ENCODE measurements around the gene DUSP7.

The DUSP7 gene

GRCh38 chr3:52053307-52054304 is 2.8 kb downstream of the DUSP7 start:
- H3K4me3 ChIP-seq (ENCODE audit: low read depth, low read length), result peak overlapping the region; percentile 40
- TF ChIP-seq, protein P1, sequence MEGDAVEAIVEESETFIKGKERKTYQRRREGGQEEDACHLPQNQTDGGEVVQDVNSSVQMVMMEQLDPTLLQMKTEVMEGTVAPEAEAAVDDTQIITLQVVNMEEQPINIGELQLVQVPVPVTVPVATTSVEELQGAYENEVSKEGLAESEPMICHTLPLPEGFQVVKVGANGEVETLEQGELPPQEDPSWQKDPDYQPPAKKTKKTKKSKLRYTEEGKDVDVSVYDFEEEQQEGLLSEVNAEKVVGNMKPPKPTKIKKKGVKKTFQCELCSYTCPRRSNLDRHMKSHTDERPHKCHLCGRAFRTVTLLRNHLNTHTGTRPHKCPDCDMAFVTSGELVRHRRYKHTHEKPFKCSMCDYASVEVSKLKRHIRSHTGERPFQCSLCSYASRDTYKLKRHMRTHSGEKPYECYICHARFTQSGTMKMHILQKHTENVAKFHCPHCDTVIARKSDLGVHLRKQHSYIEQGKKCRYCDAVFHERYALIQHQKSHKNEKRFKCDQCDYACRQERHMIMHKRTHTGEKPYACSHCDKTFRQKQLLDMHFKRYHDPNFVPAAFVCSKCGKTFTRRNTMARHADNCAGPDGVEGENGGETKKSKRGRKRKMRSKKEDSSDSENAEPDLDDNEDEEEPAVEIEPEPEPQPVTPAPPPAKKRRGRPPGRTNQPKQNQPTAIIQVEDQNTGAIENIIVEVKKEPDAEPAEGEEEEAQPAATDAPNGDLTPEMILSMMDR (conservative IDR thresholded peaks at IDR 0.05; ENCODE audit: low read depth, low read length), result peak; percentile 62
- DNase-seq (ENCODE audit: low read depth), result peak; percentile 64

- TF ChIP-seq, protein P1 (conservative IDR thresholded peaks at IDR 0.05; ENCODE audit: low read depth, low read length), result peak; percentile 60
- peak; percentile 78 for DNase-seq (ENCODE audit: low read depth)
- peak overlapping the region; percentile 40 for H3K4me3 ChIP-seq (ENCODE audit: low read depth, low read length)
These were observed 3.5 kb downstream of the DUSP7 start for GRCh38 chr3:52052831-52053306.

DNA sequence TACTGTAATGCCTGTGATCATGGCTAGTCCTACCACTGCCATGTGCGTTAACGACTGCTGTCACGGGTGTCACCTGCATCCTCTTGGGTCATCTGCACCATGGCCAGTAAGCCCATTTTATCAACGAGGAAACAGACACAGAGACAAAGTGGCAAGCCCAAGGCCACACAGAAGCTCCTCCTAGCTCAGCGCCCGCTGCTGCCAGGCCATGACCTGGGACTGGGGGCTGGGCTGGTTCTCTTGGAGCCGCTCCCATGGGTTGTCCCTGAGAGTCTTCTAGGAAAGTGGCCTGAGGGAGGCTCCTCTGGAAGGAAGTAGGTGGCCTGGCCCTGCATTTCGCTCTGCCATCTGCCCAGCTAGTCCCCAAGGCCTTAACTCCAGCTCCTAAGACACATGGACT is 4.9 kb downstream of the DUSP7 start:
- no peak overlapping the region for H3K4me3 ChIP-seq (ENCODE audit: low read depth, low read length)
- TF ChIP-seq, protein P1 (conservative IDR thresholded peaks at IDR 0.05; ENCODE audit: low read depth, low read length), result no peak
- DNase-seq (ENCODE audit: low read depth), result no peak

GRCh38 chr3:52050571-52050970 is 5.8 kb downstream of the DUSP7 start:
- TF ChIP-seq, protein P1 (conservative IDR thresholded peaks at IDR 0.05; ENCODE audit: low read depth, low read length), result no peak
- no peak for DNase-seq (ENCODE audit: low read depth)
- no peak overlapping the region for H3K4me3 ChIP-seq (ENCODE audit: low read depth, low read length)

DNA sequence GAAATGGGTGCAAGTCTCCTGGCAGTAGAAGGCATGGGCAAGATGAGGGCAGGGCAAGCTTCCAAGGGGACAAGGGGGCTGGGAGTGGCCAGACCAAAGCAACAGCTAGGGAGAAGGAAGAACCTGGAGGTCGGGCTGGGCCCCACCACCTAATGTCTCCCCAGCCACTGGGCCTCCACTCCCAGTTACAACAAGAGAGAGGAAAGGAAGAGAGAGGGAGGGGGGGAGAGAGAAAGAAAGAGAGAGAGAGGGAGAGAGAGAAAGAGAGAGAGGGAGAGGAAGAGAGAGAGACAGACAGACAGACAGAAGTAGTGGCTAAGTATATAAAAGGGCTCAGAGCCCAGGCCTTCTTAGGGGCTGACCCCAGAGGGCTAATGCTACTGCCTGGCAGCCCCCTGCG is 6.9 kb downstream of the DUSP7 start:
- H3K4me3 ChIP-seq (ENCODE audit: low read depth, low read length), result no peak overlapping the region
- TF ChIP-seq, protein P1 (conservative IDR thresholded peaks at IDR 0.05; ENCODE audit: low read depth, low read length), result no peak
- no peak for DNase-seq (ENCODE audit: low read depth)

DNA sequence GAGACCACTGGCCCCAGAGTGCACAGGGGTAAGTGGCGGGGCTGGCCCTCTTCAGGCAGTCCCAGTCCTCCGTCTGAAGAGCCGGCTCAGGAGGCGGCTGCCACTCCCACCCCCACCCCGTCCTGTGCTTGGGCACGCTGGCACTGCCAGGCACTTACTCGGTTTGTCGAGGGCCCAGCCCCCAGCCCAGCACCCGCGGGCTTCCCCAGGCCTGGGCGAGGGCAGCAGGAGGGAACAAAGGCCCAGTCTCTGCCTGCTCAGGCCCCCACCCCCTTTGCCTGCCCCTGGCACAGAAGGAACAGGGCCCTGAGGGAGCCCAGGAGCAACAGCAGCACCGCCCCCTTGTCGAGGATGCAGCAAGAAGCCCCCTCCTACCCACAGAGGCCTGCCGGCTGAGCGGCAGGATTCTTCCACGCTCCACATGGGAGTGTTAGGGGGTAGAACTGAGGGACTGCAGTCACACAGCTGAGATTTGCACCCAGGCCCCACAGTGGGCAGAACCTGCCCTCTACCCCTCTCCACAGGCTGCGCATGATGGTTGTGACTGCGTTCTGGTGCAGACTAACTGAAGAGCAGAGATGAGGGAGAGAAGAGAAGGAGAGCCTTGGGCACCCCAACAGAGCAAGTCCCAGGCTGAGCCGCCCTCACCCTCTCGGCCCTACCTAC is 8.9 kb downstream of the DUSP7 start:
- H3K4me3 ChIP-seq (ENCODE audit: low read depth, low read length), result no peak overlapping the region
- no peak for DNase-seq (ENCODE audit: low read depth)
- TF ChIP-seq, protein P1 (conservative IDR thresholded peaks at IDR 0.05; ENCODE audit: low read depth, low read length), result no peak
